Mucosa of stomach (tissue), 1 donor: Measurements from ENCODE around the gene MPDZ.

Experiments used
- H3K27me3 ChIP-seq: one replicate; pipeline ENCODE4 v1.7.0; 2013; ENCODE audit warnings: mild to moderate bottlenecking, low read length; ENCODE audit not compliant: control insufficient read depth, insufficient read depth
- H3K36me3 ChIP-seq: one replicate; pipeline ENCODE4 v1.7.0; 2013; ENCODE audit warnings: low read length; ENCODE audit not compliant: control insufficient read depth, insufficient read depth
- H3K4me1 ChIP-seq: one replicate; pipeline ENCODE4 v1.7.0; 2013; ENCODE audit warnings: mild to moderate bottlenecking, low read length; ENCODE audit not compliant: control insufficient read depth, insufficient read depth
- H3K4me3 ChIP-seq: one replicate; pipeline ENCODE4 v1.7.0; 2013; ENCODE audit warnings: low read length
- H3K9ac ChIP-seq: one replicate; pipeline ENCODE4 v1.7.0; 2013; ENCODE audit warnings: mild to moderate bottlenecking, low read length, moderate library complexity
- H3K9me3 ChIP-seq: one replicate; pipeline ENCODE4 v1.7.0; 2013; ENCODE audit warnings: mild to moderate bottlenecking, low read length, moderate library complexity; ENCODE audit not compliant: control insufficient read depth
- donor health status: Pancreatic carcinoma.

The MPDZ gene

GRCh38 chr9:13144166-13144775 is 135.2 kb downstream of the MPDZ start:
- no peak overlapping the region for H3K9ac ChIP-seq

GRCh38 chr9:13143281-13143680 is 136.2 kb downstream of the MPDZ start:
- H3K4me3 ChIP-seq = no peak overlapping the region
- H3K36me3 ChIP-seq = no peaks in the 10 kb centered on the region
- no peaks in the 10 kb centered on the region for H3K9me3 ChIP-seq
- H3K4me1 ChIP-seq = no peaks in the 10 kb centered on the region
- no peak overlapping the region for H3K9ac ChIP-seq
- no peaks in the 10 kb centered on the region for H3K27me3 ChIP-seq

More at GRCh38 chr9:13144166-13144775, 135.2 kb downstream of the MPDZ start:
- Histone ChIP-seq H3K4me1 (no peaks in the 10 kb centered on the region), H3K36me3 (no peaks in the 10 kb centered on the region), H3K9me3 (no peaks in the 10 kb centered on the region), H3K27me3 (no peaks in the 10 kb centered on the region), H3K4me3 (no peak overlapping the region)

GRCh38 chr9:13142776-13143175 is 136.7 kb downstream of the MPDZ start:
- H3K9ac ChIP-seq = no peak overlapping the region
- no peak overlapping the region for H3K4me3 ChIP-seq
- H3K9me3 ChIP-seq = no peaks in the 10 kb centered on the region
- no peaks in the 10 kb centered on the region for H3K27me3 ChIP-seq
- H3K36me3 ChIP-seq = no peaks in the 10 kb centered on the region
- no peaks in the 10 kb centered on the region for H3K4me1 ChIP-seq

- H3K27me3 ChIP-seq = no peaks in the 10 kb centered on the region
- H3K9me3 ChIP-seq = no peaks in the 10 kb centered on the region
- no peak overlapping the region for H3K9ac ChIP-seq
- no peak overlapping the region for H3K4me3 ChIP-seq
- no peaks in the 10 kb centered on the region for H3K36me3 ChIP-seq
- H3K4me1 ChIP-seq = no peaks in the 10 kb centered on the region
Observed at GRCh38 chr9:13141629-13142028, 137.9 kb downstream of the MPDZ start.

- Histone ChIP-seq H3K36me3 (no peaks in the 10 kb centered on the region), H3K27me3 (no peaks in the 10 kb centered on the region), H3K4me1 (no peaks in the 10 kb centered on the region), H3K9me3 (no peaks in the 10 kb centered on the region), H3K9ac (no peak overlapping the region), H3K4me3 (no peak overlapping the region)
Observed at GRCh38 chr9:13140843-13141592, 138.5 kb downstream of the MPDZ start.

GRCh38 chr9:13139641-13140171 is 139.8 kb downstream of the MPDZ start:
- Histone ChIP-seq H3K27me3 (no peaks in the 10 kb centered on the region), H3K4me3 (no peak overlapping the region), H3K9ac (no peak overlapping the region), H3K4me1 (no peaks in the 10 kb centered on the region), H3K36me3 (no peaks in the 10 kb centered on the region), H3K9me3 (no peaks in the 10 kb centered on the region)

- Histone ChIP-seq H3K36me3 (no peaks in the 10 kb centered on the region), H3K4me1 (no peaks in the 10 kb centered on the region), H3K4me3 (no peak overlapping the region), H3K9ac (no peak overlapping the region), H3K27me3 (no peaks in the 10 kb centered on the region), H3K9me3 (no peaks in the 10 kb centered on the region)
Observed at GRCh38 chr9:13137426-13137825, 142.1 kb downstream of the MPDZ start.

- Histone ChIP-seq H3K36me3 (no peaks in the 10 kb centered on the region), H3K4me1 (no peaks in the 10 kb centered on the region), H3K27me3 (no peaks in the 10 kb centered on the region), H3K9ac (no peak overlapping the region), H3K4me3 (no peak overlapping the region), H3K9me3 (no peaks in the 10 kb centered on the region)
Observed at GRCh38 chr9:13131991-13132390, 147.5 kb downstream of the MPDZ start.

- Histone ChIP-seq H3K9ac (no peak overlapping the region), H3K36me3 (no peaks in the 10 kb centered on the region), H3K4me1 (no peaks in the 10 kb centered on the region), H3K9me3 (no peaks in the 10 kb centered on the region), H3K27me3 (no peaks in the 10 kb centered on the region), H3K4me3 (no peak overlapping the region)
Observed at GRCh38 chr9:13131416-13131815, 148.1 kb downstream of the MPDZ start.

GRCh38 chr9:13128266-13128860 is 151.1 kb downstream of the MPDZ start:
- Histone ChIP-seq H3K9ac (no peak overlapping the region), H3K9me3 (no peaks in the 10 kb centered on the region), H3K27me3 (no peaks in the 10 kb centered on the region), H3K36me3 (no peaks in the 10 kb centered on the region), H3K4me3 (no peak overlapping the region), H3K4me1 (no peaks in the 10 kb centered on the region)

- no peak overlapping the region for H3K4me3 ChIP-seq
- no peaks in the 10 kb centered on the region for H3K36me3 ChIP-seq
- H3K9ac ChIP-seq = no peak overlapping the region
- H3K9me3 ChIP-seq = no peaks in the 10 kb centered on the region
- no peaks in the 10 kb centered on the region for H3K4me1 ChIP-seq
- H3K27me3 ChIP-seq = no peaks in the 10 kb centered on the region
Observed at GRCh38 chr9:13127131-13127530, 152.4 kb downstream of the MPDZ start.

- Histone ChIP-seq H3K9me3 (no peaks in the 10 kb centered on the region), H3K36me3 (no peaks in the 10 kb centered on the region), H3K27me3 (no peaks in the 10 kb centered on the region), H3K9ac (no peak overlapping the region), H3K4me1 (no peaks in the 10 kb centered on the region), H3K4me3 (no peak overlapping the region)
Observed at GRCh38 chr9:13125261-13125660, 154.2 kb downstream of the MPDZ start.
